ENCODE results near the gene SCGB1D1.

Gene SCGB1D1

DNA sequence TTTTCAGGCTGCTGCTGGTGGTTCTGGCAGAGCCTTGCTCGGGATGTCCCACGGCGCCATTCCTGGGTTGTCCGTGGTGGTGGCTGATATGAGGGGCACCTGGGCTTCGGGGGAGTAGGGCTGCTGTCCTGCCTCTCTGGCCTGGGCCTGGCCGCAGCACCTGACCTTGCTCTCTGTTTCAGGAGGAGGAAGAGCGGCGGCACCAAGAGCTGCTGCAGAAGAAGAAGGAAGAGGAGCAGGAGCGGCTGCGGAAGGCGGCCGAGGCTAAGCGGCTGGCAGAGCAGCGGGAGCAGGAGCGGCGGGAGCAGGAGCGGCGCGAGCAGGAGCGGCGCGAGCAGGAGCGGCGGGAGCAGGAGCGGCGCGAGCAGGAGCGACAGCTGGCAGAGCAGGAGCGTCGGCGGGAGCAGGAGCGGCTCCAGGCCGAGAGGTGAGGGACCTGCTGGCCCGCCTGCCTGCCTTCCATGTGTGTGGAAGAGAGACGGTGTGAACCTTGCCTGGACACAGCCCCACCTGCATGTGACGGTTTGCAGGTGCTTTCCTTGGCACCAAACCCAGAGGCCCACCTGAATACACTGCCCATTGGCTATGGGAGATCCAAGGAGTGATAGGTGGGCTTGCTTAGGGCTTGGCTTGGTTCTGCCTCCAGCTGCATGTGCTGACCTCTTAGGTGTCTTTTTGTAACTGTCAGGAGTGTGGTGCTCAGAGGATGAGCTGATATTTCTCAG is 43.4 kb upstream of the SCGB1D1 start:
- Histone ChIP-seq H2BK120ac (ENCODE audit: low read depth, low read length) (no peak overlapping the region), H3K27ac (replicated peaks; ENCODE audit: low read length) (no peak overlapping the region), H3K23ac (ENCODE audit: low read depth, low read length, poor library complexity) (peak overlapping the region; percentile 57), H3K4me1 (ENCODE audit: control insufficient read depth in 2 of 2, insufficient read depth in 1 of 2, low read depth in 1 of 2, low read length in 2 of 2) (no peaks in the 10 kb centered on the region), H3K36me3 (replicated peaks in 1 of 2; ENCODE audit: control insufficient read depth in 2 of 2, insufficient read depth in 2 of 2, low read length in 2 of 2) (peaks cover 80 to 99% of the 10 kb centered on the region in 2 donors), H3K4me3 (ENCODE audit: low read length in 2 of 2) (no peak overlapping the region), H2BK12ac (ENCODE audit: low read length) (no peak overlapping the region), H4K8ac (ENCODE audit: low read depth, low read length) (no peak overlapping the region), H3K14ac (ENCODE audit: low read length) (no peak overlapping the region), H2BK5ac (ENCODE audit: low read length) (peak overlapping the region; percentile 43), H3K4ac (ENCODE audit: low read length) (no peak overlapping the region), H3K9ac (ENCODE audit: low read depth, low read length, poor library complexity) (no peak overlapping the region), H2AFZ (ENCODE audit: low read length) (no peak overlapping the region), H3K18ac (ENCODE audit: low read length) (no peak overlapping the region), H4K91ac (ENCODE audit: low read depth, low read length, poor library complexity) (no peak overlapping the region), H3K27me3 (ENCODE audit: control insufficient read depth in 3 of 3, insufficient read depth in 3 of 3, low read depth in 1 of 3, low read length in 3 of 3) (no peaks in the 10 kb centered on the region), H3K4me2 (ENCODE audit: insufficient read depth, low read length, poor library complexity, severe bottlenecking) (no peak overlapping the region), H2AK5ac (ENCODE audit: low read depth, low read length) (no peak overlapping the region), H3K9me3 (replicated peaks in 1 of 2; ENCODE audit: control insufficient read depth in 2 of 2, insufficient read depth in 1 of 2, low read depth in 1 of 2, low read length in 2 of 2) (no peaks in the 10 kb centered on the region), H3K79me1 (ENCODE audit: low read depth, low read length) (peaks cover 4% of the 10 kb centered on the region), H2BK15ac (ENCODE audit: low read length) (no peak overlapping the region)
- DNase-seq (ENCODE audit: low spot score) = no peak
- no CpG with 5 or more reads among the region's 36 CpGs for WGBS, 2 donors (ENCODE audit: extremely low coverage in 2 of 2, insufficient read length in 2 of 2, insufficient replicate concordance in 1 of 2)

DNA sequence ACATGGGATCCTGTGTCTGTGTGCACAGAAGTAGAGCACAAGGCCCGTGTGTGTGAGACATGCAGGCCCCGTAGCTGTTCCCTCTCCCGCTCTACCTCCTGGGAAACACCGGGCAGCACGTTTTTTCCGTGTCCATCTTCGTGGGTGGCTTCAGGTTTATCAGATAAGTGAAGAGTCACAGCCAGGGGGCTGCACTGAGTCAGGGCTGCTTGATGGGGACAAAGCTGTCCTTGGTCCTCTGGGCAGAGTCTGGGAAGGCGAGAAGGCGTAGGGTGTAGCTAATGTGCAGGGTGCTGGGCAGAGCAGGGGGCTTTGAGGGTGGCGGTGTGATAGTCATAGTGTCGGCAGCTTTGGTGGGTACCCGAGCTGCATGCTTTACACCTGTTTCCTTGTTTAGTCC is 42.5 kb upstream of the SCGB1D1 start:
- H2AFZ ChIP-seq (ENCODE audit: low read length) = no peak overlapping the region
- no CpG with 5 or more reads among the region's 12 CpGs for WGBS, 2 donors (ENCODE audit: extremely low coverage in 2 of 2, insufficient read length in 2 of 2, insufficient replicate concordance in 1 of 2)
- peaks cover 79 to 99% of the 10 kb centered on the region in 2 donors for H3K36me3 ChIP-seq (replicated peaks in 1 of 2; ENCODE audit: control insufficient read depth in 2 of 2, insufficient read depth in 2 of 2, low read length in 2 of 2)
- H3K79me1 ChIP-seq (ENCODE audit: low read depth, low read length) = peaks cover 6% of the 10 kb centered on the region
- no peaks in the 10 kb centered on the region for H3K9me3 ChIP-seq (replicated peaks in 1 of 2; ENCODE audit: control insufficient read depth in 2 of 2, insufficient read depth in 1 of 2, low read depth in 1 of 2, low read length in 2 of 2)
- no peaks in the 10 kb centered on the region for H3K4me1 ChIP-seq (ENCODE audit: control insufficient read depth in 2 of 2, insufficient read depth in 1 of 2, low read depth in 1 of 2, low read length in 2 of 2)
- H3K9ac ChIP-seq (ENCODE audit: low read depth, low read length, poor library complexity) = no peak overlapping the region
- no peak overlapping the region for H2BK5ac ChIP-seq (ENCODE audit: low read length)
- no peak overlapping the region for H4K8ac ChIP-seq (ENCODE audit: low read depth, low read length)
- no peak overlapping the region for H2BK12ac ChIP-seq (ENCODE audit: low read length)
- H3K23ac ChIP-seq (ENCODE audit: low read depth, low read length, poor library complexity) = no peak overlapping the region
- H2AK5ac ChIP-seq (ENCODE audit: low read depth, low read length) = no peak overlapping the region
- H3K27ac ChIP-seq (replicated peaks; ENCODE audit: low read length) = no peak overlapping the region
- no peak overlapping the region for H3K18ac ChIP-seq (ENCODE audit: low read length)
- no peak overlapping the region for H2BK15ac ChIP-seq (ENCODE audit: low read length)
- no peak overlapping the region for H2BK120ac ChIP-seq (ENCODE audit: low read depth, low read length)
- no peaks in the 10 kb centered on the region for H3K27me3 ChIP-seq (ENCODE audit: control insufficient read depth in 3 of 3, insufficient read depth in 3 of 3, low read depth in 1 of 3, low read length in 3 of 3)
- no peak overlapping the region for H3K14ac ChIP-seq (ENCODE audit: low read length)
- no peak overlapping the region for H3K4ac ChIP-seq (ENCODE audit: low read length)
- H3K4me2 ChIP-seq (ENCODE audit: insufficient read depth, low read length, poor library complexity, severe bottlenecking) = no peak overlapping the region
- DNase-seq (ENCODE audit: low spot score) = no peak
- no peak overlapping the region for H4K91ac ChIP-seq (ENCODE audit: low read depth, low read length, poor library complexity)
- H3K4me3 ChIP-seq (ENCODE audit: low read length in 2 of 2) = peak overlapping the region in 1 of 2 donors; percentile 37

DNA sequence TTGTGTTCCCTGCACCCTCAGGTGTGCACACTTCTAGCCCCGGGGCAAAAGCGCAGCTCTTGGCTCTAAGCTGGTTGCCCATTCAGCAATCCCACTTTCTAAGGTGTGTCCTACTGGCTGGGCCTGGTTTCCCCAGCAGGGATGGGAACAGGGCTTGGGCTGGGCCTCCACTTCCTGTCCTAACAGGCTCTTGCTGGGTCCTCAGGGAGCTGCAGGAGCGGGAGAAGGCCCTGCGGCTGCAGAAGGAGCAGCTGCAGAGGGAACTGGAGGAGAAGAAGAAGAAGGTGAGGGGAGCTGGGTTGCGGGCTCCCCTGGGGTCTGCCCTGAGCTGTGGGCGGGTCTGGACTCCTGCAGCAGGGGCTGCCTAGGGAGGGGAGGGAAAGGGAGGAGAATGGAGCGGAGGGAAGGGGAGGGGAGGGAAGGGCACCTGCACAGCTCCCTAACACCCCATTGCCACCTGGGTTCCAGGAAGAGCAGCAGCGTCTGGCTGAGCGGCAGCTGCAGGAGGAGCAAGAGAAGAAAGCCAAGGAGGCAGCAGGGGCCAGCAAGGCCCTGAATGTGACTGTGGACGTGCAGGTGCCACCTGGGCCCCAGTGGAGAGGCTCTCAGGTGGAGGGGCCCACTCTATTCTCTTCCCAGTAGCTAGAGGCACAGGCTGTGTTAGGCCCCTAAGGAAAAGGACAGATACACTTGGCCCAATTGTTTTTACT is 41.6 kb upstream of the SCGB1D1 start:
- H2BK120ac ChIP-seq (ENCODE audit: low read depth, low read length) = no peak overlapping the region
- no peak overlapping the region for H3K18ac ChIP-seq (ENCODE audit: low read length)
- DNase-seq (ENCODE audit: low spot score) = no peak
- no peak overlapping the region for H3K4me2 ChIP-seq (ENCODE audit: insufficient read depth, low read length, poor library complexity, severe bottlenecking)
- H2BK5ac ChIP-seq (ENCODE audit: low read length) = no peak overlapping the region
- H3K79me1 ChIP-seq (ENCODE audit: low read depth, low read length) = peaks cover 6% of the 10 kb centered on the region
- H3K36me3 ChIP-seq (replicated peaks in 1 of 2; ENCODE audit: control insufficient read depth in 2 of 2, insufficient read depth in 2 of 2, low read length in 2 of 2) = peaks cover 79 to 99% of the 10 kb centered on the region in 2 donors
- H3K23ac ChIP-seq (ENCODE audit: low read depth, low read length, poor library complexity) = no peak overlapping the region
- no peak overlapping the region for H4K91ac ChIP-seq (ENCODE audit: low read depth, low read length, poor library complexity)
- no peak overlapping the region for H3K9ac ChIP-seq (ENCODE audit: low read depth, low read length, poor library complexity)
- H2AK5ac ChIP-seq (ENCODE audit: low read depth, low read length) = no peak overlapping the region
- H4K8ac ChIP-seq (ENCODE audit: low read depth, low read length) = no peak overlapping the region
- no peak overlapping the region for H2AFZ ChIP-seq (ENCODE audit: low read length)
- H3K27me3 ChIP-seq (ENCODE audit: control insufficient read depth in 3 of 3, insufficient read depth in 3 of 3, low read depth in 1 of 3, low read length in 3 of 3) = no peaks in the 10 kb centered on the region
- no peak overlapping the region for H3K4ac ChIP-seq (ENCODE audit: low read length)
- H3K27ac ChIP-seq (replicated peaks; ENCODE audit: low read length) = no peak overlapping the region
- H2BK15ac ChIP-seq (ENCODE audit: low read length) = no peak overlapping the region
- H2BK12ac ChIP-seq (ENCODE audit: low read length) = no peak overlapping the region
- no CpG with 5 or more reads among the region's 10 CpGs for WGBS, 2 donors (ENCODE audit: extremely low coverage in 2 of 2, insufficient read length in 2 of 2, insufficient replicate concordance in 1 of 2)
- no peaks in the 10 kb centered on the region for H3K9me3 ChIP-seq (replicated peaks in 1 of 2; ENCODE audit: control insufficient read depth in 2 of 2, insufficient read depth in 1 of 2, low read depth in 1 of 2, low read length in 2 of 2)
- H3K4me1 ChIP-seq (ENCODE audit: control insufficient read depth in 2 of 2, insufficient read depth in 1 of 2, low read depth in 1 of 2, low read length in 2 of 2) = no peaks in the 10 kb centered on the region
- no peak overlapping the region for H3K14ac ChIP-seq (ENCODE audit: low read length)
- H3K4me3 ChIP-seq (ENCODE audit: low read length in 2 of 2) = peak overlapping the region in 1 of 2 donors; percentile 24

Data from neuronal stem cell (in vitro differentiated cells).